GM12891 (cell line): ENCODE measurements around the gene MYLIP. TPM values are rescaled to one million over a fixed set of nuclear protein-coding genes. Genes with fewer than 3 reads are reported as not detected.

Source experiments
- DNase-seq: peaks from one replicate; pipeline ENCODE4 v3.0.0; 2011; ENCODE audit warnings: low spot score; ENCODE audit not compliant: insufficient read length
- FAIRE-seq: peaks from 2 replicates; lab custom pipeline; 2011; peaks lifted over from hg19 to GRCh38; lab: Jason Lieb, UNC
- PAX5 ChIP-seq: IDR thresholded peaks from 2 replicates; pipeline ENCODE4 v1.6.1; 2011; ENCODE audit warnings: low read length, moderate library complexity, mild to moderate bottlenecking; ENCODE audit not compliant: insufficient read depth, severe bottlenecking
- POLR2A ChIP-seq: IDR thresholded peaks from 2 replicates; pipeline ENCODE4 v1.6.1; 2011; ENCODE audit warnings: low read depth, low read length, control low read depth
- POLR2AphosphoS5 ChIP-seq: IDR thresholded peaks from 2 replicates; pipeline ENCODE4 v1.6.1; 2011; ENCODE audit warnings: low read depth, low read length, control low read depth
- POU2F2 ChIP-seq: IDR thresholded peaks from 2 replicates; pipeline ENCODE4 v1.6.1; 2011; ENCODE audit warnings: low read depth, mild to moderate bottlenecking, control low read depth, low read length, moderate library complexity
- SPI1 ChIP-seq: IDR thresholded peaks from 2 replicates; pipeline ENCODE4 v1.6.1; 2011; ENCODE audit warnings: low read depth, low read length, control low read depth
- TAF1 ChIP-seq: IDR thresholded peaks from 2 replicates; pipeline ENCODE4 v1.6.1; 2011; ENCODE audit warnings: low read depth, low read length, control low read depth
- polyA plus RNA-seq: library from polyadenylated mRNA; unstranded; fragments of >200 nt; gene quantifications from one replicate; pipeline ENCODE4 v1.2.1, GENCODE V29; 2012; ENCODE audit warnings: low read depth, missing spikeins, inconsistent platforms; ENCODE audit not compliant: missing spikeins

Gene MYLIP
- polyA plus RNA-seq, result 13.1 TPM

- FAIRE-seq (peak; percentile 99), DNase-seq (peak; percentile 85)
- TF ChIP-seq TAF1 (peak; percentile 95), PAX5 (peak; percentile 14), SPI1 (no peak), POU2F2 (peak; percentile 74), POLR2A (peak; percentile 99), POLR2AphosphoS5 (peak; percentile 97)
Measured at GRCh38 chr6:16128759-16129622, at the start of gene MYLIP. Gene MYLIP, plus strand, starts transcription at chr6:16129086. Its CDS starts 237 bp downstream, at chr6:16129323.

- no peak for DNase-seq
- no peak for FAIRE-seq
- TF ChIP-seq PAX5 (no peak), POU2F2 (no peak), SPI1 (no peak), POLR2A (no peak), TAF1 (no peak), POLR2AphosphoS5 (no peak)
Measured at GRCh38 chr6:16079354-16079753, 49.5 kb upstream of the MYLIP start.

GRCh38 chr6:16080204-16080603 is 48.7 kb upstream of the MYLIP start:
- no peak for FAIRE-seq
- TF ChIP-seq PAX5 (no peak), POU2F2 (no peak), POLR2AphosphoS5 (no peak), POLR2A (no peak), TAF1 (no peak), SPI1 (no peak)

GRCh38 chr6:16081326-16081725 is 47.6 kb upstream of the MYLIP start:
- DNase-seq (no peak), FAIRE-seq (peak; percentile 62)
- TF ChIP-seq SPI1 (no peak), TAF1 (no peak), POU2F2 (no peak), PAX5 (no peak), POLR2A (no peak), POLR2AphosphoS5 (no peak)

More at GRCh38 chr6:16080204-16080603, 48.7 kb upstream of the MYLIP start:
- no peak for DNase-seq

GRCh38 chr6:16082361-16082760 is 46.5 kb upstream of the MYLIP start:
- TF ChIP-seq POLR2A, result no peak
- no peak for TF ChIP-seq POLR2AphosphoS5
- TF ChIP-seq POU2F2, result no peak
- TF ChIP-seq TAF1, result no peak
- FAIRE-seq, result no peak
- DNase-seq, result no peak

- TF ChIP-seq POLR2A, result no peak
- no peak for TF ChIP-seq PAX5
- no peak for TF ChIP-seq POLR2AphosphoS5
- TF ChIP-seq POU2F2, result no peak
- no peak for TF ChIP-seq SPI1
- no peak for TF ChIP-seq TAF1
- FAIRE-seq (no peak), DNase-seq (no peak)
Measured at GRCh38 chr6:16086965-16087364, 41.9 kb upstream of the MYLIP start.

- FAIRE-seq (no peak), DNase-seq (no peak)
- TF ChIP-seq POLR2AphosphoS5, result no peak
- no peak for TF ChIP-seq SPI1
- TF ChIP-seq POU2F2, result no peak
- no peak for TF ChIP-seq TAF1
- TF ChIP-seq POLR2A, result no peak
- no peak for TF ChIP-seq PAX5
Measured at GRCh38 chr6:16087386-16087785, 41.5 kb upstream of the MYLIP start.

- TF ChIP-seq TAF1 (no peak), SPI1 (no peak), POU2F2 (no peak), POLR2A (no peak), POLR2AphosphoS5 (no peak), PAX5 (no peak)
- FAIRE-seq (peak; percentile 60), DNase-seq (no peak)
Measured at GRCh38 chr6:16088409-16088808, 40.5 kb upstream of the MYLIP start.

GRCh38 chr6:16089232-16090062 is 39.4 kb upstream of the MYLIP start:
- FAIRE-seq (no peak), DNase-seq (no peak)
- TF ChIP-seq POLR2A, result no peak
- TF ChIP-seq PAX5, result no peak
- no peak for TF ChIP-seq POU2F2
- no peak for TF ChIP-seq POLR2AphosphoS5
- TF ChIP-seq TAF1, result no peak
- no peak for TF ChIP-seq SPI1
